A549 treated with GW870086 at 1 μM for 4 hours (cell line): ENCODE results near the gene SPANXN3. TPM values are rescaled to one million over a fixed set of nuclear protein-coding genes. Genes with fewer than 3 reads are reported as not detected.

Experiments used
- total RNA-seq: library from RNA; stranded (reverse); fragments of 200-300 nt; extraction: Qiagen RNA extraction; gene quantifications from 5 replicates; pipeline ENCODE4 v1.2.3, GENCODE V29; 2022; ENCODE audit warnings: low read depth

Gene SPANXN3, protein sequence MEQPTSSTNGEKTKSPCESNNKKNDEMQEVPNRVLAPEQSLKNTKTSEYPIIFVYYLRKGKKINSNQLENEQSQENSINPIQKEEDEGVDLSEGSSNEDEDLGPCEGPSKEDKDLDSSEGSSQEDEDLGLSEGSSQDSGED
- total RNA-seq, result not detected in 5 replicates

DNA sequence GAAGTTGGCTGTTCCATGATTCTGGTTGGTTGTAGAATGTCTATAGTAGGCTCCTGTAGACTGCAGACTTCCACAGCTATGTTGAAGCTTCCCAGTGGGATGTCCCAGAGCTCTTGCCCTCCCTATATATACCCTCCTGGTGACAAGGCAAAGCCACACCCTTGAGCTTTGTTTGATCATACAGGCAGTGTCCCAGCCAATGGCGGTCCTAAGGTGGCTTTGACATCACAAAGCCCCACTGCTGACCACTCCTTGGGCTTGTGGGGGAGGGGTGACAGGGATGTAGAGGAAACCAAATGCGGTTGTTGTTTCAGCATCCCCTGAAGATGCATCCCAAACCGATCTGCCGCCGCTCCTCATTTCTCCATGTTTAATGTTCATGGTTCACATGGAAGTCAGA lies at the start of gene SPANXN3:
Gene SPANXN3 (minus strand): TSS at position 101 of the 400 bp plus-strand sequence. CDS start 84 bp downstream, at position 17.

Other genes with a start within 250 kb of the SPANXN3 start
- not detected in 5 replicates for gene SLITRK4, start 118.6 kb upstream of the SPANXN3 start, total RNA-seq
- gene SPANXN2, start 203.3 kb upstream of the SPANXN3 start, total RNA-seq, result not detected in 5 replicates